ENCODE data around the gene AKNAD1.

AKNAD1 gene

GRCh38 chr1:108881369-108881768 is 24.5 kb upstream of the AKNAD1 start:
- TF ChIP-seq CTCF (IDR thresholded peaks at IDR 0.05; ENCODE audit: low read depth, low read length) = no peak
- Histone ChIP-seq H3K27ac (no peak overlapping the region), H3K36me3 (peaks cover 3% of the 10 kb centered on the region), H3K4me3 (ENCODE audit: low read depth, low read length) (no peak overlapping the region), H3K9me3 (ENCODE audit: severe bottlenecking) (no peaks in the 10 kb centered on the region), H3K27me3 (ENCODE audit: insufficient read depth, low read depth, severe bottlenecking) (no peaks in the 10 kb centered on the region)
- DNase-seq = no peak

GRCh38 chr1:108880850-108881249 is 24.0 kb upstream of the AKNAD1 start:
- Histone ChIP-seq H3K27ac (no peak overlapping the region), H3K4me3 (ENCODE audit: low read depth, low read length) (no peak overlapping the region), H3K9me3 (ENCODE audit: severe bottlenecking) (no peaks in the 10 kb centered on the region), H3K27me3 (ENCODE audit: insufficient read depth, low read depth, severe bottlenecking) (no peaks in the 10 kb centered on the region), H3K36me3 (peaks cover 3% of the 10 kb centered on the region)
- no peak for DNase-seq
- TF ChIP-seq CTCF (IDR thresholded peaks at IDR 0.05; ENCODE audit: low read depth, low read length) = no peak

- DNase-seq = no peak
- Histone ChIP-seq H3K27me3 (ENCODE audit: insufficient read depth, low read depth, severe bottlenecking) (no peaks in the 10 kb centered on the region), H3K27ac (no peak overlapping the region), H3K36me3 (peaks cover 3% of the 10 kb centered on the region), H3K9me3 (ENCODE audit: severe bottlenecking) (no peaks in the 10 kb centered on the region), H3K4me3 (ENCODE audit: low read depth, low read length) (peak overlapping the region; percentile 98)
- no peak for TF ChIP-seq CTCF (IDR thresholded peaks at IDR 0.05; ENCODE audit: low read depth, low read length)
These were observed 21.8 kb upstream of the AKNAD1 start for GRCh38 chr1:108878678-108879077.

GRCh38 chr1:108878160-108878469 is 21.2 kb upstream of the AKNAD1 start:
- H3K36me3 ChIP-seq = peaks cover 3% of the 10 kb centered on the region
- H3K4me3 ChIP-seq (ENCODE audit: low read depth, low read length) = peak overlapping the region; percentile 98
- no peak for DNase-seq
- no peaks in the 10 kb centered on the region for H3K9me3 ChIP-seq (ENCODE audit: severe bottlenecking)
- H3K27ac ChIP-seq = no peak overlapping the region
- TF ChIP-seq CTCF (IDR thresholded peaks at IDR 0.05; ENCODE audit: low read depth, low read length) = no peak
- H3K27me3 ChIP-seq (ENCODE audit: insufficient read depth, low read depth, severe bottlenecking) = no peaks in the 10 kb centered on the region

GRCh38 chr1:108877348-108878159 is 20.7 kb upstream of the AKNAD1 start:
- no peak for TF ChIP-seq CTCF (IDR thresholded peaks at IDR 0.05; ENCODE audit: low read depth, low read length)
- DNase-seq = no peak

More at GRCh38 chr1:108877348-108878159, 20.7 kb upstream of the AKNAD1 start:
- Histone ChIP-seq H3K27me3 (ENCODE audit: insufficient read depth, low read depth, severe bottlenecking) (no peaks in the 10 kb centered on the region), H3K4me3 (ENCODE audit: low read depth, low read length) (peak overlapping the region; percentile 98), H3K36me3 (peaks cover 3% of the 10 kb centered on the region), H3K9me3 (ENCODE audit: severe bottlenecking) (no peaks in the 10 kb centered on the region), H3K27ac (peak overlapping the region; percentile 88)

All from WERI-Rb-1 (cell line).